Stimulated activated CD8-positive, alpha-beta memory T cell treated with anti-CD3 and anti-CD28 coated beads, Interleukin-15, amount 100 ng/mL, for 1 hour (primary cell): ENCODE data around the gene TMEM200A.

Experiments
- DNase-seq: peaks from one replicate; pipeline ENCODE4 v3.0.0-alpha.2; 2020; ENCODE audit warnings: low read depth

TMEM200A gene

GRCh38 chr6:130425537-130425936, 59.7 kb downstream of the TMEM200A start:
- DNase-seq = no peak

GRCh38 chr6:130426066-130426721, 60.4 kb downstream of the TMEM200A start:
- no peak for DNase-seq

- DNase-seq = no peak
Measured at GRCh38 chr6:130431346-130431852, 65.6 kb downstream of the TMEM200A start.

GRCh38 chr6:130432838-130433237, 67.0 kb downstream of the TMEM200A start:
- no peak for DNase-seq

GRCh38 chr6:130434174-130434873, 68.5 kb downstream of the TMEM200A start:
- DNase-seq = no peak

GRCh38 chr6:130435181-130435580, 69.4 kb downstream of the TMEM200A start:
- DNase-seq = no peak

GRCh38 chr6:130437961-130438360, 72.1 kb downstream of the TMEM200A start:
- no peak for DNase-seq

- DNase-seq = no peak
Measured at GRCh38 chr6:130447374-130447773, 81.6 kb downstream of the TMEM200A start.

- no peak for DNase-seq
Measured at GRCh38 chr6:130452336-130452735, 86.5 kb downstream of the TMEM200A start.

GRCh38 chr6:130453230-130453629, 87.4 kb downstream of the TMEM200A start:
- no peak for DNase-seq

- no peak for DNase-seq
Measured at GRCh38 chr6:130457605-130458004, 91.8 kb downstream of the TMEM200A start.

- DNase-seq = no peak
Measured at GRCh38 chr6:130459316-130459715, 93.5 kb downstream of the TMEM200A start.

GRCh38 chr6:130460934-130461333, 95.1 kb downstream of the TMEM200A start:
- DNase-seq = no peak

- no peak for DNase-seq
Measured at GRCh38 chr6:130466052-130466747, 100.4 kb downstream of the TMEM200A start.

GRCh38 chr6:130466748-130467061, 100.9 kb downstream of the TMEM200A start:
- no peak for DNase-seq

- DNase-seq = no peak
Measured at GRCh38 chr6:130467146-130468050, 101.6 kb downstream of the TMEM200A start.

GRCh38 chr6:130470766-130471165, 104.9 kb downstream of the TMEM200A start:
- no peak for DNase-seq

GRCh38 chr6:130473886-130474285, 108.1 kb downstream of the TMEM200A start:
- no peak for DNase-seq

- DNase-seq = no peak
Measured at GRCh38 chr6:130482645-130483390, 117.0 kb downstream of the TMEM200A start.

- DNase-seq = no peak
Measured at GRCh38 chr6:130485870-130486269, 120.1 kb downstream of the TMEM200A start.

- DNase-seq = no peak
Measured at GRCh38 chr6:130486417-130486816, 120.6 kb downstream of the TMEM200A start.
